Brain microvascular endothelial cell (primary cell): ENCODE results near the gene KIF6.

ENCODE experiments used
- DNase-seq: peaks from one replicate; pipeline ENCODE4 v3.0.0-alpha.2; 2020
- H3K27ac ChIP-seq: fragments of 250-450 bp; sonication (Bioruptor Pico); 2 replicates; pipeline ENCODE4 v1.5.1; 2020; ENCODE audit warnings: mild to moderate bottlenecking, moderate library complexity
- H3K27me3 ChIP-seq: fragments of 250-450 bp; sonication (Bioruptor Pico); replicated peaks from 2 replicates; pipeline ENCODE4 v1.5.1; 2020; ENCODE audit warnings: mild to moderate bottlenecking
- H3K36me3 ChIP-seq: fragments of 250-450 bp; sonication (Bioruptor Pico); replicated peaks from 2 replicates; pipeline ENCODE4 v1.5.1; 2020; ENCODE audit warnings: mild to moderate bottlenecking
- H3K4me3 ChIP-seq: 2 replicates; pipeline ENCODE4 v1.5.1; 2011; ENCODE audit warnings: low read depth, mild to moderate bottlenecking, control low read depth, low read length, moderate library complexity
- CTCF ChIP-seq: IDR thresholded peaks from 2 replicates; pipeline ENCODE4 v1.5.1; 2011; ENCODE audit warnings: low read depth, mild to moderate bottlenecking, moderate library complexity, low read length, control low read depth, inconsistent platforms; ENCODE audit errors: missing control alignments
- in situ Hi-C: cut with HindIII; loops from 2 replicates; pipeline ENCODE4 v1.10.0; 2017; ENCODE audit warnings: low sequenced_read_pairs, low pct_ligation_motif_present

KIF6 gene

GRCh38 chr6:39706819-39707335 lies 18.3 kb downstream of the KIF6 start:
- no peak for TF ChIP-seq CTCF
- no peak for DNase-seq
- Histone ChIP-seq H3K27ac (no peak overlapping the region), H3K27me3 (no peaks in the 10 kb centered on the region), H3K36me3 (no peaks in the 10 kb centered on the region), H3K4me3 (no peak overlapping the region)
- in situ Hi-C loops, result no loop called here

GRCh38 chr6:39702265-39702664 lies 22.9 kb downstream of the KIF6 start:
- no peak for TF ChIP-seq CTCF

GRCh38 chr6:39700362-39700761 lies 24.8 kb downstream of the KIF6 start:
- Histone ChIP-seq H3K27ac (no peak overlapping the region), H3K27me3 (no peaks in the 10 kb centered on the region), H3K36me3 (no peaks in the 10 kb centered on the region), H3K4me3 (no peak overlapping the region)
- in situ Hi-C loops, result no loop called here
- DNase-seq, result no peak
- TF ChIP-seq CTCF, result no peak

More at GRCh38 chr6:39702265-39702664, 22.9 kb downstream of the KIF6 start:
- no peaks in the 10 kb centered on the region for H3K27me3 ChIP-seq
- no peak overlapping the region for H3K4me3 ChIP-seq
- H3K36me3 ChIP-seq, result no peaks in the 10 kb centered on the region
- no peak for DNase-seq
- in situ Hi-C loops, result no loop called here
- no peak overlapping the region for H3K27ac ChIP-seq

DNA sequence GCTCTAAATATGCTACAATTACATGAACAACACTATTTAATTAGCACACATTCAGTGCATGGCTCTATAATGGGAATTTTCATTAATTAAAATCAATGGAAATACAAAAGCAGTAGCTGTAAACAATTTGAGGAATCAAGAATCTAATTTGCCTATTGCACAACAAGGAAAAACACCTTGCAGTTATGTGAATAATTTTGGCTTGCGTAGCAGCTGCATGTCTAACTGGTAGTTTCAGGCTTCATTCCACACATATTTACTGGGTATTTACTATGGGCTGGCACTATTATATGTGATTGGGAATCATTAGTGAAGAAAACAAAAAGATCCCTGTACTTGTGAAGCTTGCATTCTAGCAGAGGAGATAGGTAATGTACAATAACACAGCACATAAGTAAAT lies 26.4 kb downstream of the KIF6 start:
- Histone ChIP-seq H3K27ac (no peak overlapping the region), H3K36me3 (no peaks in the 10 kb centered on the region), H3K27me3 (no peaks in the 10 kb centered on the region), H3K4me3 (no peak overlapping the region)
- in situ Hi-C loops, result no loop called here
- no peak for DNase-seq
- TF ChIP-seq CTCF, result no peak

DNA sequence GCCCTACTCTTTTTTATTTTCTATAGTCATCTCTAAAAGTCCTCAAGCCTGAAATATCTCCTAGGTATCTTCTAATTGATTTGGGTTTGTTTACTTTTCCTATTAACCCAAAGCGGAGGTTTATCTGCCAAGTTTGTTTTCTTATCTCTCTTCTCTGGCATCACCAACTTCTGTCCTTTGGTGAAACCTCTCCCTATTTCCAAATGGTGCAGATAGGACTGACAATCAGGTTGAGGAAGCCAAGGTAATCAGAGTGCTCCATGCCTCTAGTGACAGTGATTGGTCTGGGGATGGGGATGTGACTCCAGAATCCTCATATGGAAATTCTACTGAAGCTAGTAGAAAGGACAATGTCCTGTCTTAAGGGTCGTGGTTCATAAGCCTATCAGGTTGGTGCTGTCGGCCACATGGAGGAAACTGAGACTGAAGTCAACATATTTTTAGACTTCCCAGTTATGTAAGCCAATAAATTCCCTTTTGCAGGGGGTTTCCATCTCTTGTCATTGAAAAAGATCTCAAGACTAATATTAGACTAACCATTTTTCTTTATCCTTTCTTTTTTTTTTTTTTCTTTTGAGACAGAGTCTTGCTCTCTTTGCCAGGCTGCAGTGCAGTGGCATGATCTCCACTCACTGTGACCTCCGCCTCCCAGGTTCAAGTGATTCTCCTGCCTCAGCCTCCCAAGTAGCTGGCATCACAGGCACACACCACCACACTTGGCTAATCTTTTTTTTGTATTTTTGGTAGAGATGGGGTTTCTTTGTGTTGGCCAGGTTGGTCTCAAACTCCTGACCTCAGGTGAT lies 28.0 kb downstream of the KIF6 start:
- H3K27ac ChIP-seq, result no peak overlapping the region
- DNase-seq, result no peak
- no peak for TF ChIP-seq CTCF
- no peaks in the 10 kb centered on the region for H3K36me3 ChIP-seq
- H3K4me3 ChIP-seq, result no peak overlapping the region
- H3K27me3 ChIP-seq, result no peaks in the 10 kb centered on the region
- in situ Hi-C loops, result no loop called here
